WTC11 (cell line): ENCODE results near the gene FAM110C. TPM values are rescaled to one million over a fixed set of nuclear protein-coding genes. Genes with fewer than 3 reads are reported as not detected.

Experiments used
- ATAC-seq: fragments of 200-7000 bp; cut with Tn5 transposase; 2 replicates; pipeline ENCODE4 v1.10.0; 2021; ENCODE audit warnings: mild to moderate bottlenecking, moderate library complexity
- CTCF ChIA-PET: fragments of 300-600 bp; sonication (Branson Sonifier 250); formaldehyde crosslinking; loops from one replicate; lab custom pipeline; 2021; ENCODE audit warnings: antibody characterized with exemption; lab: Charles Lee
- POLR2A ChIA-PET: fragments of 350-600 bp; sonication (Branson Sonifier 250); formaldehyde crosslinking; loops from one replicate; lab custom pipeline; 2021; ENCODE audit warnings: antibody characterized with exemption; lab: Charles Lee
- DNase-seq: peaks from one replicate; pipeline ENCODE4 v3.0.0; 2021; ENCODE audit warnings: low spot score
- H3K27ac Mint-ChIP-seq: 2 replicates; pipeline ENCODE4 v1.8.0; 2021; ENCODE audit warnings: mixed read lengths
- H3K27me3 Mint-ChIP-seq: 2 replicates; pipeline ENCODE4 v1.8.0; 2021; ENCODE audit warnings: low read depth, mild to moderate bottlenecking, moderate library complexity, mixed read lengths
- H3K36me3 Mint-ChIP-seq: 2 replicates; pipeline ENCODE4 v1.8.0; 2021; ENCODE audit warnings: mixed read lengths
- H3K4me1 Mint-ChIP-seq: 2 replicates; pipeline ENCODE4 v1.8.0; 2022; ENCODE audit warnings: mixed read lengths
- H3K4me3 Mint-ChIP-seq: 2 replicates; pipeline ENCODE4 v1.8.0; 2021; ENCODE audit warnings: mild to moderate bottlenecking, moderate library complexity, mixed read lengths
- H3K9me3 Mint-ChIP-seq: 2 replicates; pipeline ENCODE4 v1.8.0; 2021; ENCODE audit warnings: mixed read lengths
- AR ChIP-seq: fragments of 250-450 bp; sonication (Bioruptor Pico); IDR thresholded peaks from 2 replicates; pipeline ENCODE4 v1.9.0; 2021; ENCODE audit warnings: mild to moderate bottlenecking
- ATF3 ChIP-seq: sonication (generic); formaldehyde crosslinking; conservative IDR thresholded peaks from 2 replicates; pipeline ENCODE4 v1.8.1; 2022; ENCODE audit warnings: mild to moderate bottlenecking, missing genetic modification reagents
- E2F4 ChIP-seq: sonication (generic); formaldehyde crosslinking; IDR thresholded peaks from 2 replicates; pipeline ENCODE4 v1.8.1; 2022; ENCODE audit warnings: low read depth, mild to moderate bottlenecking, moderate library complexity, missing genetic modification reagents, borderline replicate concordance
- E2F5 ChIP-seq: sonication (generic); formaldehyde crosslinking; IDR thresholded peaks from 2 replicates; pipeline ENCODE4 v1.8.1; 2022; ENCODE audit warnings: mild to moderate bottlenecking, moderate library complexity, missing genetic modification reagents
- EMX1 ChIP-seq: fragments of 250-450 bp; sonication (Bioruptor Pico); IDR thresholded peaks from 2 replicates; pipeline ENCODE4 v1.8.0; 2021; ENCODE audit warnings: mild to moderate bottlenecking
- FOXJ3 ChIP-seq: sonication (generic); formaldehyde crosslinking; IDR thresholded peaks from 2 replicates; pipeline ENCODE4 v1.9.0; 2021; ENCODE audit warnings: missing genetic modification reagents, mild to moderate bottlenecking, borderline replicate concordance
- IRF2 ChIP-seq: sonication (generic); formaldehyde crosslinking; IDR thresholded peaks from 2 replicates; pipeline ENCODE4 v1.8.0; 2022; ENCODE audit warnings: low read depth, missing genetic modification reagents, borderline replicate concordance
- JUN ChIP-seq: sonication (generic); formaldehyde crosslinking; IDR thresholded peaks from 2 replicates; pipeline ENCODE4 v1.8.0; 2023; ENCODE audit warnings: mild to moderate bottlenecking, missing genetic modification reagents
- KAT7 ChIP-seq: sonication (generic); formaldehyde crosslinking; IDR thresholded peaks from 2 replicates; pipeline ENCODE4 v1.8.1; 2023; ENCODE audit warnings: missing genetic modification reagents, mild to moderate bottlenecking, borderline replicate concordance
- MLX ChIP-seq: sonication (generic); formaldehyde crosslinking; IDR thresholded peaks from 2 replicates; pipeline ENCODE4 v1.8.1; 2023; ENCODE audit warnings: mild to moderate bottlenecking, missing genetic modification reagents, moderate library complexity
- NFYB ChIP-seq: sonication (generic); formaldehyde crosslinking; conservative IDR thresholded peaks from 2 replicates; pipeline ENCODE4 v1.8.0; 2022; ENCODE audit warnings: low read depth, missing genetic modification reagents
- NR2C2 ChIP-seq: sonication (generic); formaldehyde crosslinking; IDR thresholded peaks from 2 replicates; pipeline ENCODE4 v1.8.0; 2022; ENCODE audit warnings: mild to moderate bottlenecking, missing genetic modification reagents
- RORB ChIP-seq: fragments of 250-450 bp; sonication (Bioruptor Pico); IDR thresholded peaks from 2 replicates; pipeline ENCODE4 v1.9.0; 2021; ENCODE audit warnings: mild to moderate bottlenecking
- SP1 ChIP-seq: sonication (generic); formaldehyde crosslinking; conservative IDR thresholded peaks from 2 replicates; pipeline ENCODE4 v1.8.1; 2022; ENCODE audit warnings: missing genetic modification reagents
- STAT6 ChIP-seq: sonication (generic); formaldehyde crosslinking; conservative IDR thresholded peaks from 2 replicates; pipeline ENCODE4 v1.8.1; 2023; ENCODE audit warnings: mild to moderate bottlenecking, low read depth, missing genetic modification reagents, moderate library complexity
- TEAD4 ChIP-seq: sonication (generic); formaldehyde crosslinking; IDR thresholded peaks from 2 replicates; pipeline ENCODE4 v1.8.0; 2022; ENCODE audit warnings: mild to moderate bottlenecking, missing genetic modification reagents
- USF1 ChIP-seq: sonication (generic); formaldehyde crosslinking; IDR thresholded peaks from 2 replicates; pipeline ENCODE4 v1.8.0; 2022; ENCODE audit warnings: mild to moderate bottlenecking, missing genetic modification reagents
- USF2 ChIP-seq: sonication (generic); formaldehyde crosslinking; IDR thresholded peaks from 2 replicates; pipeline ENCODE4 v1.8.1; 2023; ENCODE audit warnings: mild to moderate bottlenecking, missing genetic modification reagents, moderate library complexity
- ZBTB21 ChIP-seq: sonication (generic); formaldehyde crosslinking; IDR thresholded peaks from 2 replicates; pipeline ENCODE4 v1.8.1; 2023; ENCODE audit warnings: mild to moderate bottlenecking, missing genetic modification reagents, borderline replicate concordance
- ZNF219 ChIP-seq: sonication (generic); formaldehyde crosslinking; IDR thresholded peaks from 2 replicates; pipeline ENCODE4 v1.8.0; 2023; ENCODE audit warnings: missing genetic modification reagents, mild to moderate bottlenecking, borderline replicate concordance
- ZNF232 ChIP-seq: sonication (generic); formaldehyde crosslinking; IDR thresholded peaks from 2 replicates; pipeline ENCODE4 v1.8.0; 2022; ENCODE audit warnings: mild to moderate bottlenecking, missing genetic modification reagents
- ZNF396 ChIP-seq: fragments of 250-450 bp; sonication (Bioruptor Pico); IDR thresholded peaks from 2 replicates; pipeline ENCODE4 v1.8.0; 2021; ENCODE audit warnings: mild to moderate bottlenecking, moderate library complexity, borderline replicate concordance
- ZSCAN18 ChIP-seq: fragments of 250-450 bp; sonication (Bioruptor Pico); IDR thresholded peaks from 2 replicates; pipeline ENCODE4 v2.1.2; 2022; ENCODE audit warnings: mild to moderate bottlenecking, moderate library complexity
- total RNA-seq: library from RNA; stranded (reverse); gene quantifications from 3 replicates; pipeline ENCODE4 v1.2.3, GENCODE V29; 2021

The FAM110C gene
- total RNA-seq, 1 experiment from 2014 or later, result 6.1 TPM

- TF ChIP-seq FOXJ3, result no peak
- no peak for TF ChIP-seq ZNF232 (CRISPR knock-in tag)
- no peak for TF ChIP-seq ZNF396
- no peak for TF ChIP-seq TEAD4 (CRISPR knock-in tag)
- no peak for TF ChIP-seq ZSCAN18 (CRISPR knock-in tag)
- no peak for TF ChIP-seq KAT7
- no peak for TF ChIP-seq RORB (CRISPR knock-in tag)
These were observed 46.0 kb upstream of the FAM110C start (continued) for GRCh38 chr2:92326-92725.

- Mint-ChIP-seq H3K27me3 (peaks cover 3% of the 10 kb centered on the region), H3K27ac (no peak overlapping the region)
- CTCF ChIA-PET, result interaction anchor here (1.0 kb wide), 1 partner anchor 25 kb away, joined by 3 read pairs; no protein-coding TSS in a partner anchor
- no peak for TF ChIP-seq IRF2
- no peak for TF ChIP-seq E2F5 (CRISPR knock-in tag)
- TF ChIP-seq JUN (CRISPR knock-in tag), result no peak
- TF ChIP-seq ATF3 (CRISPR knock-in tag), result no peak
- no peak for TF ChIP-seq AR
- no peak for TF ChIP-seq USF1 (CRISPR knock-in tag)
- TF ChIP-seq ZNF219 (CRISPR knock-in tag), result no peak
- TF ChIP-seq NFYB (CRISPR knock-in tag), result no peak
- TF ChIP-seq USF2 (CRISPR knock-in tag), result no peak
- TF ChIP-seq SP1 (CRISPR knock-in tag), result no peak
- TF ChIP-seq ZBTB21, result no peak
- no peak for TF ChIP-seq EMX1 (CRISPR knock-in tag)
- TF ChIP-seq NR2C2 (CRISPR knock-in tag), result no peak
- no peak for TF ChIP-seq STAT6 (CRISPR knock-in tag)
- no peak for TF ChIP-seq E2F4 (CRISPR knock-in tag)
- no peak for TF ChIP-seq MLX (CRISPR knock-in tag)
These were observed 44.5 kb upstream of the FAM110C start for GRCh38 chr2:90645-91312.

More at GRCh38 chr2:90645-91312, 44.5 kb upstream of the FAM110C start:
- no peak for DNase-seq
- no peak overlapping the region for H3K4me3 Mint-ChIP-seq
- H3K4me1 Mint-ChIP-seq, result no peaks in the 10 kb centered on the region
- POLR2A ChIA-PET, result no interaction called here
- no peaks in the 10 kb centered on the region for H3K36me3 Mint-ChIP-seq
- no peak for ATAC-seq
- peaks cover 9% of the 10 kb centered on the region for H3K9me3 Mint-ChIP-seq
